Upper lobe of right lung (tissue), 1 donor: Measurements from ENCODE around the gene LIPT1. TPM values are rescaled to one million over a fixed set of nuclear protein-coding genes. Genes with fewer than 3 reads are reported as not detected.

ENCODE experiments used
- ATAC-seq: fragments of 200-7000 bp; cut with Tn5 transposase; one replicate; pipeline ENCODE4 v1.9.1; 2020; ENCODE audit warnings: mild to moderate bottlenecking, moderate library complexity
- DNase-seq: peaks from one replicate; pipeline ENCODE4 v3.0.0-alpha.2; 2020
- H3K27ac ChIP-seq: fragments of 200-600 bp; one replicate; pipeline ENCODE4 v1.8.0; 2022
- H3K27me3 ChIP-seq: fragments of 200-600 bp; one replicate; pipeline ENCODE4 v1.8.0; 2022; ENCODE audit warnings: mild to moderate bottlenecking
- H3K36me3 ChIP-seq: fragments of 200-600 bp; one replicate; pipeline ENCODE4 v1.8.0; 2022
- H3K4me1 ChIP-seq: fragments of 200-600 bp; one replicate; pipeline ENCODE4 v1.8.0; 2022
- H3K4me3 ChIP-seq: fragments of 200-600 bp; one replicate; pipeline ENCODE4 v1.8.0; 2022; ENCODE audit warnings: mild to moderate bottlenecking
- H3K9me3 ChIP-seq: fragments of 200-600 bp; one replicate; pipeline ENCODE4 v1.8.0; 2022
- CTCF ChIP-seq: fragments of 200-600 bp; IDR thresholded peaks from one replicate; pipeline ENCODE4 v1.8.0; 2022; ENCODE audit warnings: antibody characterized with exemption
- intact Hi-C: fragments of 100-400 bp; cut with DNase I; formaldehyde crosslinking; loops from one replicate; pipeline ENCODE4 v1.11.0; 2022
- total RNA-seq: library from RNA; stranded (reverse); fragmentation: NEBNext Ultra II Directional; extraction: Animal tissue kit (Norgen Biotek cat#: 25700); gene quantifications from one replicate; pipeline ENCODE4 v1.2.1, GENCODE V29; 2021
- donor health status: DM: no; HTN: yes; CAD: no; lungs with severe emphysema.

The LIPT1 gene
- total RNA-seq, 1 donor from 2014 or later: 8.3 TPM

DNA sequence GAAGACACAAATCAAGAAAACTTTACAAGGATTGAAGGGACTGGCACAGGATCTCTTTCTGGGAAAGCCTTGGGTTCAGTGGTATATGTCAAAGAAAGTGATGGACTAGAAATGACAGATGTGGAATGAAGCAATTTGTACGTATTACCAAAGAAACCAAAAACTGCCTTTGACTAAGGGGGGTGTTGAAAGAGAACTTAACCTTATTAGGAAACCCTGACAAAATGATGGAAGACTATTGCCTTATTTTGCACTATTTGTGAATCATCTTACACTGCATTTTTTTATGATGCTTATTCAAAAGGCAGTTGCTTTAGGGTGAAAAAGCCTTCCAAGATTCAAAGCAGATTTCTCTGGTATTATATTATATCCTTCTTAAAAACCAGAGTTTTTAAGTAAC lies 4.1 kb upstream of the LIPT1 start:
- Histone ChIP-seq H3K27me3 (no peaks in the 10 kb centered on the region), H3K4me1 (peaks cover 8% of the 10 kb centered on the region), H3K9me3 (no peaks in the 10 kb centered on the region), H3K36me3 (no peaks in the 10 kb centered on the region), H3K27ac (no peak overlapping the region), H3K4me3 (no peak overlapping the region)
- DNase-seq (no peak), ATAC-seq (no peak)
- intact Hi-C loops: no loop called here
- no peak for TF ChIP-seq CTCF

DNA sequence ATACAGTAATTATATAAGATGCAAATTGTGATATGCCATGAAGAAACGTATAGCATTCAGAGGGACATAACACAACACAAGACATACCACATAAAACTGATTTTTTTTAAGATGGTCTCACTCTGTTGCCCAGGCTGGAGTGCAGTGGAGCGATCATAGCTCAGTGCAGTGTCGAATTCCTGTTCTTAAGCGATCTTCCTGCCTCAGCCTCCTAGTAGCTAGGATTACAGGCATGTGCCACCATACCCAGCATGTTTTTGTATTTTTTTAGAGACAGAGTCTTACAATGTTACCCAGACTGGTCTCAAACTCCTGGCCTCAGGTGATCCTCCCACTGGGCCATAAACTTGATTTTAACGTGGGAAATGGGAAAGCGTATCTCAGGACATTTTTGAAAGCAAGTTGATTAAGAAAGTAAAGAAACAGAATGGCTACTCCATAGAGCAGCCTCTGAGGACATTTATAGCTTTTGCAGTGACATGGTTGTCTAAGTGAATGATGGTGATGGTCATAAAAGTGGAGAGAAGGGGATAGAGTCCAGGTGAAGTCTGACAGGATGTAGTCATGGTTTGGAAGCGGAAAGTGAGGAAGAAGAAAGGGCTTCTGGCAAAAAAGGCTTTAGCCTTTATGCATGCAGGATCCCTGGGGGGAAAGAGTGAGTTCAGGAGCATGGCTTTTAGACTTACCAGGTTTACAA lies 2.4 kb upstream of the LIPT1 start:
- ATAC-seq (no peak), DNase-seq (no peak)
- Histone ChIP-seq H3K36me3 (no peaks in the 10 kb centered on the region), H3K27me3 (no peaks in the 10 kb centered on the region), H3K4me3 (no peak overlapping the region), H3K27ac (no peak overlapping the region), H3K9me3 (no peaks in the 10 kb centered on the region), H3K4me1 (peaks cover 15% of the 10 kb centered on the region)
- intact Hi-C loops: no loop called here
- no peak for TF ChIP-seq CTCF

DNA sequence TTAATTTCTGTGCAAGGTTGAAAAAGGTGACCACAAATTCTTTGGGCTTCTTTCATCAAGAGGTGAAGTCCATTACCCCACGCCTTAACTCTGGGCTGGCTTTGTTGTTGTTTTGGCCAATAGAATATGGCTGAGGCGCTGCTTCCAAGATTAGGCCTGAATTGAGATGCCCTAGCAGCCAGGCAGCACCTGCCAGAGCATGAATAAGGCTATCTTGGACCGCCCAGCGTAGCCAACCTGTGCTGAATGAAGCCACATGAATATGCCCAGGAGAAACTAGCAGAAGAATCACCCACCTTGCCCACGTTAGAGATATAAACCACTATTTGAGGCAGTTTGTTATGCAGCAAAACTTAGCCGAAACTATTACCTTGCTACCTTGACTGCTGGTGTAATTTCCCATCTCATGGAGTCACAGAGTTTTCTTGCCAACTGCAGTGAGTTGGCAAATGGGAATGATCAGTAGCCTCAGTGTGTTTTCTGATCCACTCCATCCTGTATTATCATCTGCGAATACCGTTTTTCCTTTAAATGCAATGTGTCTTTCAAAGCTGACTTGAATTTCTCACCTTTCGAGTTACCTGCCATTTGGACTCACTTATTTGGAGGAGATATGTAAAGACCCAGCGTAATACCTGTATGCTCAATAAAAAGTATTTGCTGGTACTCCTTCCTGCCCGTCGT lies 704 bp upstream of the LIPT1 start:
- Histone ChIP-seq H3K9me3 (no peaks in the 10 kb centered on the region), H3K27ac (peak overlapping the region; percentile 90), H3K36me3 (peaks cover 4% of the 10 kb centered on the region), H3K4me3 (peak overlapping the region; percentile 67), H3K27me3 (no peaks in the 10 kb centered on the region), H3K4me1 (peaks cover 15% of the 10 kb centered on the region)
- no peak for TF ChIP-seq CTCF
- ATAC-seq (no peak), DNase-seq (no peak)
- intact Hi-C loops: no loop called here

DNA sequence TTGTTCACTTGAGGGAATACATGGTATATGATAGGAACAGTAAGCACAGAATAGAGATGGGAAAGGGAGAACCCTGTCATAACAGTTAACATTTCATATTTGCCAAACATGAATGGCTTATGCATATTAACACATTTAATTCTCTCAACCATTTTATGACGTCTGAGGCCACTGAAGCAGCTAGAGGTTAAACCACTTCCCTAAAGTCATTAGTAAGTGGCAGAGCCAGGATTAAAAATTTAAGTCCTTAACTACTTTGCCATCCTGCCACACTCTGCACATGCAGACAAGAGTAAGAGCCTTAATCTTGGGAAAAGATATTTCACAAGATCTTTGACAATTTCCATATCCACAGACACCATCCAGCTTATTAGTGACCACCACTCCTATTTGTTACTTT lies 2.1 kb downstream of the LIPT1 start:
- Histone ChIP-seq H3K9me3 (no peaks in the 10 kb centered on the region), H3K4me3 (no peak overlapping the region), H3K4me1 (peaks cover 15% of the 10 kb centered on the region), H3K27ac (no peak overlapping the region), H3K27me3 (no peaks in the 10 kb centered on the region), H3K36me3 (peaks cover 18% of the 10 kb centered on the region)
- ATAC-seq: no peak
- DNase-seq: no peak
- intact Hi-C loops: no loop called here
- TF ChIP-seq CTCF: no peak

DNA sequence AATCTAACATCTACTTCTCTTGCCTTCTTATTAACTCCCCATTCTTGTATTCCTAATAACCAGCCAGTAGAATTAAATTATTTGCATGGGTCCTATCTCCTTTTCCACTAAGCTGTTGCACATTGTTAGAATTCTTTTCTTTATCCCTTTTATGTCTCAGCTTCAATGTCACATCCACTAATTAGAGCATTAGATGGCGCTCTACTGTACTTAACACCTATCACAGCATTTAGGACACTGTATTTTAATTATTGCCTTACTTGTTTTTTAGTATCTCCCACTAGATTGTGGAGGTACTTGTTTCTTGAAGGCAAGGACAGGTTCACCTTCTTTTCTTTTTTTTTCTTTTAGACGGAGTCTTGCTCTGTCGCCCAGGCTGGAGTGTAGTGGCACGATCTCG lies 3.8 kb downstream of the LIPT1 start:
- intact Hi-C loops: no loop called here

More for the DNA sequence above, 3.8 kb downstream of the LIPT1 start:
- H3K27ac ChIP-seq: no peak overlapping the region
- peaks cover 18% of the 10 kb centered on the region for H3K36me3 ChIP-seq
- no peak for ATAC-seq
- no peak overlapping the region for H3K4me3 ChIP-seq
- H3K9me3 ChIP-seq: no peaks in the 10 kb centered on the region
- TF ChIP-seq CTCF: no peak
- H3K27me3 ChIP-seq: no peaks in the 10 kb centered on the region
- DNase-seq: no peak
- peaks cover 15% of the 10 kb centered on the region for H3K4me1 ChIP-seq
